Prostate gland (tissue), 2 donors: ENCODE results near the gene NOP56. TPM values are rescaled to one million over a fixed set of nuclear protein-coding genes. Genes with fewer than 3 reads are reported as not detected.

Experiments
- DNase-seq: peaks from one replicate; pipeline ENCODE4 v3.0.0-alpha.2; 2019; ENCODE audit warnings: low spot score
- H3K27ac ChIP-seq, 2 donors: fragments of 200-600 bp; sonication (generic); 2 replicates each; pipeline ENCODE4 v1.5.1; 2017 to 2019
- H3K27me3 ChIP-seq: fragments of 200-600 bp; sonication (generic); replicated peaks from 2 replicates; pipeline ENCODE4 v1.5.1; 2019; ENCODE audit not compliant: insufficient read depth
- H3K36me3 ChIP-seq, 2 donors: fragments of 200-600 bp; sonication (generic); 1 replicate in 1 of 2; 2 replicates in 1 of 2; pipeline versions ENCODE4 v1.5.1 to v1.8.1; 2017 to 2019
- H3K4me1 ChIP-seq: fragments of 200-600 bp; sonication (generic); replicated peaks from 2 replicates; pipeline ENCODE4 v1.5.1; 2019
- H3K4me3 ChIP-seq, 2 donors: fragments of 200-600 bp; sonication (generic); 2 replicates each; pipeline ENCODE4 v1.5.1; 2017 to 2019
- H3K9me3 ChIP-seq: fragments of 200-600 bp; sonication (generic); 2 replicates; pipeline ENCODE4 v1.5.1; 2017
- POLR2A ChIP-seq: fragments of 450-650 bp; IDR thresholded peaks from one replicate; pipeline ENCODE4 v1.6.1; 2016; ENCODE audit warnings: antibody characterized with exemption, mild to moderate bottlenecking
- POLR2AphosphoS5 ChIP-seq: sonication (generic); formaldehyde crosslinking; IDR thresholded peaks from one replicate; pipeline ENCODE4 v1.6.1; 2017; ENCODE audit warnings: antibody characterized with exemption
- WGBS: methylation state at CpG from one replicate; pipeline ENCODE4 v1.1.5; 2018; 5-methylcytosine and 5-hydroxymethylcytosine counted together
- intact Hi-C: fragments of 100-400 bp; cut with DNase I; formaldehyde crosslinking; loops from one replicate; pipeline ENCODE4 v1.14.2; 2022
- total RNA-seq, 2 donors: library from RNA; depleted of rRNA; stranded (reverse); fragments of >200 nt; gene quantifications; one replicate each; pipeline ENCODE4 v1.1.0, GENCODE V29; 2016
- TF ChIP-seq, protein P1 (sequence below), 4 experiments: fragments of 200-600 bp in 2 of 4; fragments of 450-650 bp in 2 of 4; sonication (generic) in 2 of 4; IDR thresholded peaks; 1 replicate in 3 of 4; 2 replicates in 1 of 4; pipeline ENCODE4 v1.5.1; 2016 to 2019; ENCODE audit warnings: antibody characterized with exemption in 4 of 4, mild to moderate bottlenecking in 2 of 4, moderate library complexity in 2 of 4

NOP56 gene
- total RNA-seq, 2 donors from 2014 or later = 50.8 to 108 TPM

DNA sequence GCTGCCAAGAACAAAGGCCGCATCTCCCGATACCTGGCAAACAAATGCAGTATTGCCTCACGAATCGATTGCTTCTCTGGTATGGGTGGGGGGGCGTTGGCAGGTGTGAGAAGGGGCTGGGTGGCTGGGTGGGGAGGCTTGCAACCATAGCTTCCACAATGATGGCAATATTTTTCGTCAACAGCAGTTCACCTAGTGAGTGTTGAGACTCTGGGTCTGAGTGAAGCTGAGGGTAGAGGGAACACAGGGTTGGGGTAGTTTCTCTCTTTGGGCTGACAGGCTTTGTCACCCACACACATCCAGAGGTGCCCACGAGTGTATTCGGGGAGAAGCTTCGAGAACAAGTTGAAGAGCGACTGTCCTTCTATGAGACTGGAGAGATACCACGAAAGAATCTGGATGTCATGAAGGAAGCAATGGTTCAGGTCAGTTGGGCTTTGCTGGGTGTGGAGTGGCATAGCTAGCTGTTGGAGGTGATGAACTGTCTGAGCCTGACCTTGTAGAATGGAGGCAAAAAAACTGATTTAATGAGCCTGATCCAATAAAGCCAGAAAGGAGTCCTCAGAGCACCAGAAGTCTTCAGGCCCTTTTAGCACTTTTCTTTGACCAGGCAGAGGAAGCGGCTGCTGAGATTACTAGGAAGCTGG lies 4.2 kb downstream of the NOP56 start:
- Histone ChIP-seq H3K4me1 (peaks cover 8% of the 10 kb centered on the region), H3K27ac (no peak overlapping the region), H3K9me3 (no peaks in the 10 kb centered on the region), H3K4me3 (no peak overlapping the region), H3K36me3 (peaks cover 24 to 45% of the 10 kb centered on the region in 2 donors), H3K27me3 (no peaks in the 10 kb centered on the region)
- TF ChIP-seq POLR2A (no peak), POLR2AphosphoS5 (no peak)
- TF ChIP-seq, protein P1, sequence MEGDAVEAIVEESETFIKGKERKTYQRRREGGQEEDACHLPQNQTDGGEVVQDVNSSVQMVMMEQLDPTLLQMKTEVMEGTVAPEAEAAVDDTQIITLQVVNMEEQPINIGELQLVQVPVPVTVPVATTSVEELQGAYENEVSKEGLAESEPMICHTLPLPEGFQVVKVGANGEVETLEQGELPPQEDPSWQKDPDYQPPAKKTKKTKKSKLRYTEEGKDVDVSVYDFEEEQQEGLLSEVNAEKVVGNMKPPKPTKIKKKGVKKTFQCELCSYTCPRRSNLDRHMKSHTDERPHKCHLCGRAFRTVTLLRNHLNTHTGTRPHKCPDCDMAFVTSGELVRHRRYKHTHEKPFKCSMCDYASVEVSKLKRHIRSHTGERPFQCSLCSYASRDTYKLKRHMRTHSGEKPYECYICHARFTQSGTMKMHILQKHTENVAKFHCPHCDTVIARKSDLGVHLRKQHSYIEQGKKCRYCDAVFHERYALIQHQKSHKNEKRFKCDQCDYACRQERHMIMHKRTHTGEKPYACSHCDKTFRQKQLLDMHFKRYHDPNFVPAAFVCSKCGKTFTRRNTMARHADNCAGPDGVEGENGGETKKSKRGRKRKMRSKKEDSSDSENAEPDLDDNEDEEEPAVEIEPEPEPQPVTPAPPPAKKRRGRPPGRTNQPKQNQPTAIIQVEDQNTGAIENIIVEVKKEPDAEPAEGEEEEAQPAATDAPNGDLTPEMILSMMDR (IDR thresholded peaks at IDR 0.05) = no peak
- WGBS = 89% methylated on average over 12 of the region's 12 CpGs
- no peak for DNase-seq
- intact Hi-C loops = no loop called here

DNA sequence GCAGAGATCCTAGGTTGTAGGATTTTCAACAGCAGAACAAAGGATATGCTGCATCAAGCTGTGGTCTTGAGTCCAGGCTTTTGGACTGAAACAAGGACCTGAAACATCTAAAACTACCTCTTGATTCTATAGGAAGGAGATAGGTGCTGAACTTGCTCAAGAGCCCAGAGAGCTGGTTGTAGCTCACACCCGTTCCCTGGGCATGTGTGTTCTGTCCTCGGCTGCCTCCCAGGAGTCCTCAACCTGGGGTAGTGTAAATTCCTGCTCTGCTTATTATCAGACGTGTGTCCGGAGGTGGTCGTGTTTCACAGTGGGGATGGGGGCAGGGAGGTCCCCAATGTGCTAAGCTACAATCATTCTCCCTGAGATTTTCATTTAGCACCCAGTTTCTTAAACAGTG lies 4.8 kb downstream of the NOP56 start:
- H3K4me3 ChIP-seq = no peak overlapping the region
- H3K4me1 ChIP-seq = peaks cover 8% of the 10 kb centered on the region
- H3K36me3 ChIP-seq = peaks cover 24 to 45% of the 10 kb centered on the region in 2 donors
- TF ChIP-seq, protein P1 (IDR thresholded peaks at IDR 0.05) = no peak
- no peak for TF ChIP-seq POLR2AphosphoS5
- TF ChIP-seq POLR2A = no peak
- no peak for DNase-seq
- no peaks in the 10 kb centered on the region for H3K9me3 ChIP-seq
- WGBS = 67% methylated on average over 5 of the region's 5 CpGs
- no peak overlapping the region for H3K27ac ChIP-seq
- H3K27me3 ChIP-seq = no peaks in the 10 kb centered on the region
- intact Hi-C loops = no loop called here

DNA sequence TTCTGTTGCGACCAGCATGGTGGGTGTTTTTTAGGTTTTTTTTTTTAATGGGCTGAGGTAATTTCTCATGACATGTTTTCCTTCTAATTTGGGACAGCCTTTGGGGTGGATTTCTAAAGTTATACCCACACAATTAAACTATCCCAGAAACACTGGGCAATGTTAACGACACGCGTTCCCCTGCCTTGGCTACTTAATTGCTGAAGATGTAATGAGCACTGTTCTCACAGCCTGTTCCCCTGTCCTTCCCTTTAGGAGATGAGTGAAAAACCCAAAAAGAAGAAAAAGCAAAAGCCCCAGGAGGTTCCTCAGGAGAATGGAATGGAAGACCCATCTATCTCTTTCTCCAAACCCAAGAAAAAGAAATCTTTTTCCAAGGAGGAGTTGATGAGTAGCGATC lies 5.2 kb downstream of the NOP56 start:
- Histone ChIP-seq H3K4me3 (no peak overlapping the region), H3K27ac (no peak overlapping the region), H3K27me3 (no peaks in the 10 kb centered on the region), H3K36me3 (peaks cover 24 to 45% of the 10 kb centered on the region in 2 donors), H3K4me1 (peaks cover 8% of the 10 kb centered on the region), H3K9me3 (no peaks in the 10 kb centered on the region)
- TF ChIP-seq POLR2AphosphoS5 (no peak), POLR2A (no peak)
- TF ChIP-seq, protein P1 (IDR thresholded peaks at IDR 0.05) = no peak
- WGBS = 81% methylated on average over 5 of the region's 5 CpGs
- intact Hi-C loops = no loop called here
- DNase-seq = no peak

DNA sequence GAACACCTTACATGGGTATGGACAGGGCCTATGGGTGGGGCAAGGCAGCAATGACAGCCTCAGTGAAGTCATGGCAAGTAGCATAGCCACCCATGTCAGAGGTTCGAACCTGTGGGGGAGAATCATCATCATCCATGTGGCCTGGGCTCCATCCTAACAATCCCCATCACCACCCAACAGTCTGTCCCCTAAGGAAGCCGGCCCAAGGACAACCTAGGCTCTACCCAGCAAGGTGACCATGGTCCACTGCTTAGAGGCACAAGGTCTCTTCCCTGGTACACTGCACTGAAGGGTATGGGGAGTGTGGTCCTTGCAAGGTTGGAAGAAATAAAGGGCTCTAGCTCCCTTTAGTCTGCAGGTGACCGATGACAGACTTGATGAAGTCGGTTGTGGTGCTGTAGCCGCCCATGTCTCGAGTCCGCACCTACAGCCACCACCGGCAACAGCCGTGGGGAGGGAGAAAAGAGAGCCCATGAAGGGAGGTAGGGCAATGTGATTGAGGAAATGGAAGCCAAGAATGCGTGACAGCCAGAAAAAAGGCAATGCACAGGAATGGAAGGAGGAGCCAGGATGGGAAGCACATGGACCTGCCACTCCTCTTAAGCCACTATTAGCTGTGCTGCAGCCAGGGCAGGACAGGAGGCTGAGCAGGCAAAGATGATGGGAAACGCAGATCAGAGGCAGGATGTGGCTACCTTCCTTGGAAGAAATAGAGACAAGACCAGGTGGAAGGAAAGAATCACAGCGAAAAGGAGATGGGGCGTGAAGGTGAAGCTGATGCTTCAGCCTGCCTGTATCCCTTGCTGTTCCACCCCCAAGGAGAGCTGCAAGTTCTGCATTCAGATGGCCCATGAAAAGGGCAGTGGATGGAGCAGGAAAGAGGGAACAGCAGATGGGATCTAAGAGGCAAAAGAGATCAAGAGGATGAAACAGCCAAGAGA lies 6.3 kb downstream of the NOP56 start:
- no peaks in the 10 kb centered on the region for H3K9me3 ChIP-seq
- no peak overlapping the region for H3K4me3 ChIP-seq
- no peaks in the 10 kb centered on the region for H3K27me3 ChIP-seq
- H3K27ac ChIP-seq = no peak overlapping the region
- H3K36me3 ChIP-seq = peaks cover 24 to 45% of the 10 kb centered on the region in 2 donors
- WGBS = 69% methylated on average over 13 of the region's 13 CpGs
- no peak for DNase-seq
- intact Hi-C loops = no loop called here
- TF ChIP-seq POLR2AphosphoS5 (no peak), POLR2A (no peak)
- TF ChIP-seq, protein P1 (IDR thresholded peaks at IDR 0.05) = no peak
- H3K4me1 ChIP-seq = peaks cover 8% of the 10 kb centered on the region
